HepG2 (cell line): Measurements from ENCODE around the gene DPH2. TPM values are rescaled to one million over a fixed set of nuclear protein-coding genes. Genes with fewer than 3 reads are reported as not detected.

ENCODE experiments used
- ELF3 ChIP-seq: IDR thresholded peaks from 2 replicates; pipeline ENCODE4 v1.6.1; 2016; ENCODE audit warnings: missing genetic modification reagents, missing compliant biosample characterization
- HMGXB4 ChIP-seq, 2 experiments: sonication (generic) in 1 of 2; formaldehyde crosslinking in 1 of 2; IDR thresholded peaks; 2 replicates each; pipeline versions ENCODE4 v1.4.0 to v1.6.1; 2018 to 2020; ENCODE audit warnings: missing genetic modification reagents in 2 of 2, borderline replicate concordance in 1 of 2, low read depth in 1 of 2, mild to moderate bottlenecking in 1 of 2, missing biosample characterization in 1 of 2
- IRX3 ChIP-seq: sonication (generic); formaldehyde crosslinking; IDR thresholded peaks from 2 replicates; pipeline ENCODE4 v1.8.1; 2023; ENCODE audit warnings: mild to moderate bottlenecking, low read depth, missing genetic modification reagents, borderline replicate concordance
- KLF13 ChIP-seq: sonication (generic); formaldehyde crosslinking; IDR thresholded peaks from 2 replicates; pipeline ENCODE4 v1.4.0; 2020; ENCODE audit warnings: mild to moderate bottlenecking, missing genetic modification reagents
- KLF16 ChIP-seq, 2 experiments: sonication (generic) in 1 of 2; formaldehyde crosslinking in 1 of 2; IDR thresholded peaks; 2 replicates each; pipeline versions ENCODE4 v1.6.1 to v1.8.0; 2016 to 2023; ENCODE audit warnings: missing genetic modification reagents in 2 of 2, missing compliant biosample characterization in 1 of 2
- KLF9 ChIP-seq: IDR thresholded peaks from 2 replicates; pipeline ENCODE4 v1.6.1; 2016; ENCODE audit warnings: low read depth
- MAZ ChIP-seq, 2 experiments: sonication (generic) in 1 of 2; formaldehyde crosslinking in 1 of 2; IDR thresholded peaks; 2 replicates each; pipeline versions ENCODE4 v1.5.0 to v1.6.1; 2012 to 2020; ENCODE audit warnings: low read depth in 2 of 2, mild to moderate bottlenecking in 2 of 2, borderline replicate concordance in 1 of 2, improper control_type of control experiment in 1 of 2, low read length in 1 of 2, missing genetic modification reagents in 1 of 2, moderate library complexity in 1 of 2
- NCOA5 ChIP-seq: sonication (generic); formaldehyde crosslinking; IDR thresholded peaks from 2 replicates; pipeline ENCODE4 v1.4.0; 2020; ENCODE audit warnings: missing genetic modification reagents
- RBAK ChIP-seq: sonication (generic); formaldehyde crosslinking; IDR thresholded peaks from 2 replicates; pipeline ENCODE4 v1.5.1; 2020; ENCODE audit warnings: mild to moderate bottlenecking, missing genetic modification reagents
- RFXANK ChIP-seq: IDR thresholded peaks from 2 replicates; pipeline ENCODE4 v1.6.1; 2016
- RXRB ChIP-seq: IDR thresholded peaks from 2 replicates; pipeline ENCODE4 v1.6.1; 2016; ENCODE audit warnings: borderline replicate concordance, missing genetic modification reagents, missing compliant biosample characterization
- SKI ChIP-seq: fragments of 450-650 bp; IDR thresholded peaks from one replicate; pipeline ENCODE4 v1.6.1; 2018; ENCODE audit warnings: mild to moderate bottlenecking; ENCODE audit not compliant: partially characterized antibody
- THAP11 ChIP-seq: IDR thresholded peaks from 2 replicates; pipeline ENCODE4 v1.6.1; 2016; ENCODE audit warnings: missing biosample characterization, missing genetic modification reagents
- XRCC5 ChIP-seq: fragments of 200-400 bp; formaldehyde crosslinking; optimal IDR thresholded peaks from 2 replicates; pipeline ENCODE3; 2017; ENCODE audit warnings: mild to moderate bottlenecking, low read length
- ZMYM4 ChIP-seq: sonication (generic); formaldehyde crosslinking; IDR thresholded peaks from 2 replicates; pipeline ENCODE4 v1.8.1; 2023; ENCODE audit warnings: mild to moderate bottlenecking, missing genetic modification reagents
- ZNF12 ChIP-seq: sonication (generic); formaldehyde crosslinking; IDR thresholded peaks from 2 replicates; pipeline ENCODE4 v1.5.0; 2020; ENCODE audit warnings: missing genetic modification reagents
- ZNF30 ChIP-seq: sonication (generic); formaldehyde crosslinking; IDR thresholded peaks from 2 replicates; pipeline ENCODE4 v1.5.0; 2020; ENCODE audit warnings: mild to moderate bottlenecking, missing genetic modification reagents
- ZNF580 ChIP-seq: IDR thresholded peaks from 2 replicates; pipeline ENCODE4 v1.6.1; 2016; ENCODE audit warnings: low read depth, borderline replicate concordance
- ZNF691 ChIP-seq: sonication (generic); formaldehyde crosslinking; IDR thresholded peaks from 2 replicates; pipeline ENCODE4 v1.4.0; 2020; ENCODE audit warnings: missing genetic modification reagents, low read depth, mild to moderate bottlenecking, borderline replicate concordance
- ZSCAN29 ChIP-seq: sonication (generic); formaldehyde crosslinking; conservative IDR thresholded peaks from 2 replicates; pipeline ENCODE4 v1.4.0; 2020; ENCODE audit warnings: mild to moderate bottlenecking, missing genetic modification reagents
- polyA plus RNA-seq, 8 experiments: library from polyadenylated mRNA; depleted of rRNA in 3 of 8; stranded (reverse) in 7 of 8; unstranded in 1 of 8; fragments of >200 nt; fragmentation: Illumina TruSeq in 4 of 8; extraction: Trizol in 4 of 8; gene quantifications; 2 replicates each; pipeline versions ENCODE4 v1.2.1 to v1.2.3, GENCODE V29; 2011 to 2016; ENCODE audit warnings: low read depth in 4 of 8, missing spikeins in 1 of 8, mixed read lengths in 1 of 8; ENCODE audit not compliant: insufficient read depth in 1 of 8
- total RNA-seq, 5 experiments: library from RNA; depleted of rRNA; stranded (reverse); fragments of >200 nt; fragmentation: Illumina TruSeq; extraction: Trizol; gene quantifications; 2 replicates each; pipeline ENCODE4 v1.2.3, GENCODE V29; 2016; ENCODE audit warnings: low read depth in 1 of 5
- TF ChIP-seq, protein P1 (sequence below): sonication (generic); formaldehyde crosslinking; IDR thresholded peaks from 2 replicates; pipeline ENCODE4 v1.4.0; 2020; ENCODE audit warnings: missing genetic modification reagents

Gene DPH2
- total and polyA plus RNA-seq, 2 of the 13 experiments (the other 11 are each of a cell fraction or from before 2014, with no cell fraction given) = 32.2 to 38.3 TPM

DNA sequence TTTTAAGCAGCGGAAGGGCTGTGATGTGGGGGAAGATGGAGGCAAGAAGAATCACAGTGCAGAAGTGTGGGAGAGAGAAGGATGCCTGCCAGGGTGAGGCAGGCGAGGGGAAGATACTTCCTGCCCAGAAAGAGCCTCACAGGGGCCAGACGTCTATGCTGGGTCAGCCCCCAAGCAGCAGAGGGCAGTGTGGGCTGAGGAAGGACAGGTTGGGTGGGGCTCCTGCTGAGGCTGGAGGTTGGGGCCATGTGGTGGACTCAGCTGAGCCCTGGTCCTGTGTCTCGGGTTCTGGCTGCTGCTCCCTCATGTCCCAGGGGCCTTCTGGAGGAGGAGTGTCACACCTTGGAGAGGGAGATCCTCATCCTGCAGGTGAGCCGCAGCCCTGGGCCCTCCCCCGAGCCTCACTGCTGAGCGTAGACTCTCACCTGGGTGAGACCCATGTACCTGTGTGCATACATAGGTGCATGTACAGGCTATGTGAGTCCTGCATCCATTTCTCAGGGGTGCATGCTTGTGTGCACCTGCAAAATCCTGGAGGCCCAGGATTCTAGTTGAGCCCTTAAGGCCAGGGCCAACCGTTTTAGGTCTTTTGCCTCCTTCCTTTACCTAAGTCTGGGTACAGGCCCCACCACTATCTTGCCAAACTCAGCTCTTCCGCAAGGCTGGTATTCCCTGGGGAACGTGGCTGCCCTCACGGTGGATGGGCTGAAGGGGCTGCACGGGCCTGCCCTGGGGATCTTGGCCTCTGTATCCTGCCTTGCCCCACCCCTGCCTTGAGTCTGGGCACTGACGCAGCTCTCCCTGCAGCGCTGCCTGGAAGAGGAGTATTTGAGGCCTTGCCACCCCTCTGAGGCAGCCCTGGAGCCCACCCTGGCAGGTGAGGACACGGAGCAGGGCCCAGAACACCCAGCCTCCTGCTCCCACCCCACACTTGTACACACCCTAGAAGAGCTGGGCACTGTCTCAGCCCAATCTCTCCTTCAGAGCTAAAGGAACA, 25.3 kb downstream of the DPH2 start (continued):
- no peak for TF ChIP-seq ZNF30
- TF ChIP-seq, protein P1, sequence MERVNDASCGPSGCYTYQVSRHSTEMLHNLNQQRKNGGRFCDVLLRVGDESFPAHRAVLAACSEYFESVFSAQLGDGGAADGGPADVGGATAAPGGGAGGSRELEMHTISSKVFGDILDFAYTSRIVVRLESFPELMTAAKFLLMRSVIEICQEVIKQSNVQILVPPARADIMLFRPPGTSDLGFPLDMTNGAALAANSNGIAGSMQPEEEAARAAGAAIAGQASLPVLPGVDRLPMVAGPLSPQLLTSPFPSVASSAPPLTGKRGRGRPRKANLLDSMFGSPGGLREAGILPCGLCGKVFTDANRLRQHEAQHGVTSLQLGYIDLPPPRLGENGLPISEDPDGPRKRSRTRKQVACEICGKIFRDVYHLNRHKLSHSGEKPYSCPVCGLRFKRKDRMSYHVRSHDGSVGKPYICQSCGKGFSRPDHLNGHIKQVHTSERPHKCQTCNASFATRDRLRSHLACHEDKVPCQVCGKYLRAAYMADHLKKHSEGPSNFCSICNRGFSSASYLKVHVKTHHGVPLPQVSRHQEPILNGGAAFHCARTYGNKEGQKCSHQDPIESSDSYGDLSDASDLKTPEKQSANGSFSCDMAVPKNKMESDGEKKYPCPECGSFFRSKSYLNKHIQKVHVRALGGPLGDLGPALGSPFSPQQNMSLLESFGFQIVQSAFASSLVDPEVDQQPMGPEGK = peak; percentile 83
- TF ChIP-seq KLF9 (CRISPR knock-in tag) = no peak
- peak in 1 of 2 experiments; percentile 55; a peak in 1 of 4 replicates for TF ChIP-seq HMGXB4 (CRISPR knock-in tag; IDR thresholded peaks at IDR 0.05; ENCODE audit: borderline replicate concordance in 1 of 2, low read depth in 1 of 2)
- no peak for TF ChIP-seq IRX3
- TF ChIP-seq SKI = no peak
- TF ChIP-seq XRCC5 = peak; percentile 74
- TF ChIP-seq KLF13 (CRISPR knock-in tag) = no peak
- peak; percentile 50 for TF ChIP-seq THAP11 (CRISPR knock-in tag)
- no peak for TF ChIP-seq ZSCAN29 (CRISPR knock-in tag)
- TF ChIP-seq RFXANK (CRISPR knock-in tag) = no peak
- TF ChIP-seq RBAK (CRISPR knock-in tag) = no peak
- TF ChIP-seq ZNF580 (CRISPR knock-in tag) = 0 out of 2 replicates have a peak, but pooled peaks have one; percentile 20
- no peak for TF ChIP-seq ZNF12
- peak; percentile 23; the same call in 1 of the 2 replicates for TF ChIP-seq RXRB (CRISPR knock-in tag)
- TF ChIP-seq MAZ (IDR thresholded peaks at IDR 0.05; ENCODE audit: borderline replicate concordance, low read depth, low read length) = peak; percentile 26; the same call in 1 of the 2 replicates
- no peak for TF ChIP-seq MAZ (CRISPR knock-in tag; IDR thresholded peaks at IDR 0.05; ENCODE audit: low read depth)
- TF ChIP-seq ZMYM4 (CRISPR knock-in tag) = no peak
- TF ChIP-seq ZNF691 (CRISPR knock-in tag) = no peak
- TF ChIP-seq ELF3 (CRISPR knock-in tag) = peak; percentile 39; the same call in 1 of the 2 replicates
- 0 out of 4 replicates have a peak, but pooled peaks of 1 of the 2 experiments have one; percentile 46 for TF ChIP-seq KLF16 (CRISPR knock-in tag; IDR thresholded peaks at IDR 0.05)
- TF ChIP-seq NCOA5 = no peak
